ENCODE data around the gene ARHGEF40. TPM values are rescaled to one million over a fixed set of nuclear protein-coding genes. Genes with fewer than 3 reads are reported as not detected.

ARHGEF40 gene
- total RNA-seq, 2 experiments from 2014 or later = 0.21 TPM; not detected in 1

GRCh38 chr14:21050597-21050996, 19.5 kb upstream of the ARHGEF40 start:
- Mint-ChIP-seq H3K27ac (no peak overlapping the region), H3K4me3 (no peak overlapping the region), H3K4me1 (no peaks in the 10 kb centered on the region), H3K36me3 (no peaks in the 10 kb centered on the region), H3K9me3 (no peaks in the 10 kb centered on the region), H3K27me3 (no peaks in the 10 kb centered on the region)
- no peak for DNase-seq

GRCh38 chr14:21053184-21054122, 16.7 kb upstream of the ARHGEF40 start:
- DNase-seq = no peak

GRCh38 chr14:21054123-21054767, 15.9 kb upstream of the ARHGEF40 start:
- no peak overlapping the region for H3K27ac Mint-ChIP-seq
- no peak overlapping the region for H3K4me3 Mint-ChIP-seq
- H3K9me3 Mint-ChIP-seq = no peaks in the 10 kb centered on the region
- no peak for DNase-seq
- H3K4me1 Mint-ChIP-seq = no peaks in the 10 kb centered on the region
- H3K27me3 Mint-ChIP-seq = no peaks in the 10 kb centered on the region
- H3K36me3 Mint-ChIP-seq = no peaks in the 10 kb centered on the region

More at GRCh38 chr14:21053184-21054122, 16.7 kb upstream of the ARHGEF40 start:
- Mint-ChIP-seq H3K4me3 (no peak overlapping the region), H3K27me3 (no peaks in the 10 kb centered on the region), H3K9me3 (no peaks in the 10 kb centered on the region), H3K27ac (no peak overlapping the region), H3K36me3 (no peaks in the 10 kb centered on the region), H3K4me1 (no peaks in the 10 kb centered on the region)

DNA sequence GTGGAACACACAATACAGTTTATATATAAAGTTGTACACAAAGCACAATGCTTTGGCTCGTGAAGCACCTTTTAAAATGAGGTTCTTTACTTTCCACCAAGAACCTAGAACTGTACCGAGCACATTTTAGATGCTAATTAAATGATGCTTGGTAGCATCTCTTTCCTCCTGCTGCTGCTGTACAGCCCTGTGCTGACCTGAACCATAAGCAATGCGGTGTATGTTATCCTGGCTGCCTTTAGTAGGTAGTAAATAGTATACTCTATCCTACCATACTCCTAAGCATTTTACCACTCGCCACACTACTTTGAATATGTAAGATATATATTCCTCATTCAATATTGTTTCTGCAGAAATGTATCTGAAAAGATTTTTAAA, 15.3 kb upstream of the ARHGEF40 start:
- no peak for DNase-seq
- Mint-ChIP-seq H3K27ac (no peak overlapping the region), H3K9me3 (no peaks in the 10 kb centered on the region)

DNA sequence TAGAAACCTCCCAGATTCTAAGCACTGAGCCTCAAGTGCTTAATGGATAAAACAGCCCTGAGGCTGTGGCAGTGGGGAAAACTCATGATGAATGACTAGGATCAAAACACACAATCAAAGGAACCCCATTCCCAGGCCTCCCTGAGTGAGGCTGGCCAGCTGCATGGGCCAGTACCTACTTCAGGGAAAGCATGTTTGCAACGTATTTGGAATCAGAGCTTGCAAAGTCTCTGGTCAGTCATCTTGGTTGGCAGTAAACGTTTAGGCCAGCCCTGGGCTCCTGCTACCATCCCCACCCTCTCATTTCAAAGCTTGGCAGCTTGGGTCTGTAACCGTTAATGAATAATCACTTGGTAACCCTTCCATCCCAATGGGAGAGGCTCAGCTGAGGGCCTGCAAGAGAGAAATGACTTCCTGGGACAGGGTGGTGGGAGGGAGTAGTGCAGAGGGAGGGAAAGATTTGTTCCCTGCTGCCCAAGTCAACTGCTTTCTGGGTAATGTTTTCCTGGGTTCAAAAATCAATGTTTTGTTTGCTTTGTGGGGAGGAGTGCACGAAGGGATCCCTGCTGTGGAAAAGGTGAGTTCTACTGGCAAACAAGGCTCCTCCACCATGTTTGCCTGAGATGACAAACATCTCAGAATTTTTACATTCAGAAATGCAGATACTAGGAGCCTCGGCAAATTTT, 14.5 kb upstream of the ARHGEF40 start:
- H3K27ac Mint-ChIP-seq = no peak overlapping the region
- H3K9me3 Mint-ChIP-seq = no peaks in the 10 kb centered on the region
- peaks cover 3% of the 10 kb centered on the region for H3K27me3 Mint-ChIP-seq
- DNase-seq = no peak
- no peak overlapping the region for H3K4me3 Mint-ChIP-seq
- H3K36me3 Mint-ChIP-seq = no peaks in the 10 kb centered on the region
- no peaks in the 10 kb centered on the region for H3K4me1 Mint-ChIP-seq

More for the DNA sequence above, 15.3 kb upstream of the ARHGEF40 start:
- H3K36me3 Mint-ChIP-seq = no peaks in the 10 kb centered on the region
- no peak overlapping the region for H3K4me3 Mint-ChIP-seq
- no peaks in the 10 kb centered on the region for H3K27me3 Mint-ChIP-seq
- no peaks in the 10 kb centered on the region for H3K4me1 Mint-ChIP-seq

DNA sequence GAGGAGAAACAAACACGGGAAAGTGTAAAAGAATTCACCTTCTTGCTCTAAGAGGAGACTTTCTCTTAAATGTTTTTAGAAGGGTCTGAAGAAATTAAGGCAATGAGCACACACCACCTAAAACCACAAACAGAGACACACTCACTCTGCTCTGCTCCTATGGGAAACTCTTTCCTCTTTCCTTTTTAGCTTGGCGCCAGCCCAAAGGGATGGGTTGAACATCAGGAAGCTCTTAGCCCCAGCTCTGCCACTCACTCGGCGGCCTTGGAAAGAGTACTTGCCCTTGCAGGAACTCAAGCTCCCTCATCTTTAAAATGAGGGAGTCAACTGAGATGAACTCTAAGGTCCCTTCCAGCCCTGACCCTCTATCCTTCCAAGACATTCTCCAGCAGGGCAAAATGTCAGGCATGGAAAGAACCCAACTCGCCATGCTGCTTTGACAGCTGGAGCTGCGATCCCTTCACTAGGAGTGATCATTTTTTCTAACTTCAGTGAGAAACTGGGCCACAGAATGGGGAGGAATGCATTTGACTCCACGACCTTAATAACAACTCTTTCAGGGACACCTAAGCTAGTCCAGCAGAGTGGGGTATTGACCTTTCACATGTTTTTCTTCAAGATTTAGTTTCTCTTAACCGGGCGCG, 13.5 kb upstream of the ARHGEF40 start:
- Mint-ChIP-seq H3K4me3 (no peak overlapping the region), H3K36me3 (no peaks in the 10 kb centered on the region), H3K9me3 (no peaks in the 10 kb centered on the region), H3K27me3 (peaks cover 5% of the 10 kb centered on the region), H3K4me1 (no peaks in the 10 kb centered on the region), H3K27ac (no peak overlapping the region)
- DNase-seq = no peak

DNA sequence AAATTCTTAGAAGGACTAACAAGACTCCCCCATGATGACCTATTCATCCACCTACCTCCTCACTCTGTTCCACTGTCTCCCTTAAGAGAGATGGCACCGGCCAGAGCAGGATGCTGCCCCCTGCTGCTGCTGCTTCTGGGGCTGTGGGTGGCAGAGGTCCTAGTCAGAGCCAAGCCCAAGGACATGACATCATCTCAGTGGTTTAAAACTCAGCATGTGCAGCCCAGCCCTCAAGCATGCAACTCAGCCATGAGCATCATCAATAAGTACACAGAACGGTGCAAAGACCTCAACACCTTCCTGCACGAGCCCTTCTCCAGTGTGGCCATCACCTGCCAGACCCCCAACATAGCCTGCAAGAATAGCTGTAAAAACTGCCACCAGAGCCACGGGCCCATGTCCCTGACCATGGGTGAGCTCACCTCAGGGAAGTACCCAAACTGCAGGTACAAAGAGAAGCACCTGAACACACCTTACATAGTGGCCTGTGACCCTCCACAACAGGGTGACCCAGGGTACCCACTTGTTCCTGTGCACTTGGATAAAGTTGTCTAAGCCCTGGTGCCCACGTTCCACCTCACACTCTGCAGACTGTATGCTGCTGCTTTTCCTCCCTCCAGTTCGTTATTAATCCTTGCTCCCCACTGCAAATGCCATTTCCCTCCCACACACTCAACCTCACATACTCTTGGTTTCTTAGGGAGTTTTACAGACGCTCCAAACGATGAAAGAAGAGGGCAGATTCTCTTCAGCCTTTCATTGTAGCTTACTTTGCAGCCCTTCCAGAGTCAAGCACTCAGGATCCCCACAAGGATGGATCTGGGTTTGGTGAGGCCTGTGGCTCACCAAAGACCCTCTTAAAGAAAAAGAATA, 12.1 kb upstream of the ARHGEF40 start, which contains the start of gene RNASE8:
TSS of gene RNASE8 (plus strand) at position 20 of the 873 bp plus-strand sequence. CDS start at position 91, 71 bp downstream.
- Mint-ChIP-seq H3K27me3 (peaks cover 11% of the 10 kb centered on the region), H3K27ac (no peak within 1 kb of the TSS), H3K4me3 (no peak within 1 kb of the TSS), H3K4me1 (no peaks in the 10 kb centered on the region), H3K9me3 (no peaks in the 10 kb centered on the region), H3K36me3 (no peaks in the 10 kb centered on the region)
- DNase-seq = no peak

- Mint-ChIP-seq H3K27ac (no peak overlapping the region), H3K4me3 (no peak overlapping the region), H3K4me1 (no peaks in the 10 kb centered on the region), H3K36me3 (no peaks in the 10 kb centered on the region), H3K27me3 (peaks cover 16% of the 10 kb centered on the region), H3K9me3 (no peaks in the 10 kb centered on the region)
- DNase-seq = no peak
Observed at GRCh38 chr14:21058903-21059302, 11.2 kb upstream of the ARHGEF40 start.

DNA sequence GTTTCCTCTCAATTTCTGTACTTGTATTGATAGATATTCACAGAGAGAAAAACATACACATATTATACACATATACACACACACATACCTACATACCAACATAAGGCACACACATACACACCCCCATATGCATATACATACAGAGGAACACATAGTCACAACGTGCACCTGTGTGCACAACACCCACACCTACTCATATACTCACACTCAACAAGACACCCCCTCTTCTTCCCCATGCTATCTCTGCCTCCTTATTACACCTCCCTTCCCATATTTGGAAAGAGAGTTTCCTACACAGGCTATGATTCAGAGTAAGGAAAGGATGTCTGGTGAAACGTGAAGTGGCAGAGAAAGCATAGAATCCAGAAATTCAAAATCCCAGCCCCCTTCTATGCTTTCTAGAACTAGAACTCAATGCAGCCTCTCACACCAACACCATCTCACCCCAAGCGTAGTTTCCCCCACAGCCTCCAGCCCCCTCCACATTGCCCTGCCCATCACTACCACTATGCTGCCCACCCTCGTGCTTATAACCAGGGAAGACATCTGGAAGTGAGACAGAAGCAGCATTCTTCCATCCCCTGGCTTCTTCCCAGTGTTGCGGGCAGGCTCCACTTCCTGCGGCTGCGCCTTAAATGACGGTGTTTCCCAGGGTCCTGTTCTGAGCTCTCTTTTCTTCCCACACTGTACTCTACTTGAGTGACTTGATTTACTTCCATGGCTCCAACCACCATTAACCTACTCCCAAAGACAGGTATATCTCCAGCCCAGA, 10.1 kb upstream of the ARHGEF40 start:
- Mint-ChIP-seq H3K27me3 (peaks cover 21% of the 10 kb centered on the region), H3K9me3 (no peaks in the 10 kb centered on the region), H3K4me3 (no peak overlapping the region), H3K4me1 (no peaks in the 10 kb centered on the region), H3K27ac (no peak overlapping the region), H3K36me3 (no peaks in the 10 kb centered on the region)
- DNase-seq = no peak

DNA sequence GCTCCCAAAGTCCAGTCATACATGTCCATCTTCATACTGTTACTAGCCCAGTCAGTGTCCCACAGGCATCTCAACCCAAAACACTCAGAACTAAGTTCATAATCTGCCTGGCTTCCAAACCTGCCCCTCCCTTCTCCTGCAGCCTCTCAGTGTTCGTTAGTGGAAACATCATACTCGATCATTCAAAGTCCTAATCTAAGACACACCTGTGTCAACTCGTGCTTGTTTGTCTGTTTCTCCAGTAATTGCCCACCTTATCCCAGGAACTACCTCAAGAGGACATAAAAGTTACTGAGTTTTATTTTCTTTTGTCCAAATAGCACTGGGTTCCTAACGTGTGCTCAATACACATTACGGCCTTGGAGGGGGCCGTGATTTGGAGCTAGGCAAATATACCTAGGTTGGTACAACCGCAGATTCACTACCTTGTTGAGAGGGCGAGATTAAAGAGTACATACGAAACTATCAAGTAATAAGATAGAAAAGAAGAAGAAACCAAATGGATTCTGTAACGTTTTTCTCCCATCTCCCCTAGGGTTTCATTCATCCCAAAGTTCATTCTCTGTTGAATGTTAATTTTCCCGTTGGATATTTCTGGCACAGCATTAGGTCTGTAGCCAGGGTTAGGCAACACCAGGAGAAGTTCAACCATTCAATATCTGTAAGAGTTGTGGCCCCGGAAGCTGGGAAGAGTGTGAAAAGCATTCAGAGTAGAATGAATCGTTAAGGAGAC, 9.3 kb upstream of the ARHGEF40 start:
- DNase-seq = no peak
- no peak overlapping the region for H3K27ac Mint-ChIP-seq
- no peaks in the 10 kb centered on the region for H3K9me3 Mint-ChIP-seq

DNA sequence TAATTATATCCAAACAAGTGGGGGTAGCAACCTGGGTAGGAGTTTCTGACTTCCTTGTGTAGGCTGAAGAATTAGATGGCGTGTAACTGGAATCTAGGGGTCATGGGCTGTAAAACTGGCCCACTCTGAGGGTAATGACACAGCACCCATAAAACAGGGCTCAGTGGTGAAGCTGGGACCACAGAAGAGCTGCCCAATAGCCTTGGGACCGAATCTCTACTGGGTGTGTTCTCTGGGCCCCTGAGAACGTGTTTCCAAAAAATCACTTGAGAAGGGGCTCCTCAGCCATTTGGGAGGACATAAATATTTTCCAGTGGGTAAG, 8.8 kb upstream of the ARHGEF40 start:
- no peaks in the 10 kb centered on the region for H3K36me3 Mint-ChIP-seq
- H3K27ac Mint-ChIP-seq = no peak overlapping the region
- no peaks in the 10 kb centered on the region for H3K4me1 Mint-ChIP-seq
- no peaks in the 10 kb centered on the region for H3K9me3 Mint-ChIP-seq
- H3K4me3 Mint-ChIP-seq = no peak overlapping the region
- H3K27me3 Mint-ChIP-seq = peaks cover 32% of the 10 kb centered on the region
- DNase-seq = no peak

More for the DNA sequence above, 9.3 kb upstream of the ARHGEF40 start:
- no peaks in the 10 kb centered on the region for H3K4me1 Mint-ChIP-seq
- H3K36me3 Mint-ChIP-seq = no peaks in the 10 kb centered on the region
- no peak overlapping the region for H3K4me3 Mint-ChIP-seq
- peaks cover 28% of the 10 kb centered on the region for H3K27me3 Mint-ChIP-seq

DNA sequence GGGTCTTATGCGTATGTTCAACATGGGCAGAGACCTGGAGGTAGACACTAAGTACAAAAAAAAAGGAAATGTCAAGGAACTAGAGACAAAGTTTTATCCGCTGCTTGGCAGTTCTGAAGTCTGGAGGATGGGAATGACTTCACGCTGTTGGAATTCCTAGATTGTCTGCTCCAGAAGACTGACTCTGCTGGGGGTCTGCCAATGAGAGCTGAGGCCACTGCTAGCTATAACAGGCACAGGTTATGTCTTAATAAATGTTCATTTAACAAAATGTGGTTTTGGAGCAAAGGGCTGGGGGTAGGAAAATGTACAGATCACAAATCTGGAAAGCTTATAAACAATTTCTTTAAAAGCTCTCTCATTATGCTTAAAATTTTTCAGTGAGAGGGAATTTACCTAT, 6.6 kb upstream of the ARHGEF40 start:
- no peak overlapping the region for H3K27ac Mint-ChIP-seq
- no peak overlapping the region for H3K4me3 Mint-ChIP-seq
- peaks cover 51% of the 10 kb centered on the region for H3K27me3 Mint-ChIP-seq
- peaks cover 1% of the 10 kb centered on the region for H3K4me1 Mint-ChIP-seq
- no peak for DNase-seq
- H3K36me3 Mint-ChIP-seq = no peaks in the 10 kb centered on the region
- H3K9me3 Mint-ChIP-seq = no peaks in the 10 kb centered on the region

GRCh38 chr14:21066882-21067502, 3.1 kb upstream of the ARHGEF40 start:
- no peak overlapping the region for H3K4me3 Mint-ChIP-seq
- H3K27me3 Mint-ChIP-seq = peaks cover 79% of the 10 kb centered on the region
- no peaks in the 10 kb centered on the region for H3K9me3 Mint-ChIP-seq
- H3K27ac Mint-ChIP-seq = no peak overlapping the region
- H3K4me1 Mint-ChIP-seq = peaks cover 27% of the 10 kb centered on the region
- DNase-seq = no peak
- no peaks in the 10 kb centered on the region for H3K36me3 Mint-ChIP-seq
